ENCODE results near the gene FIGNL2. TPM values are rescaled to one million over a fixed set of nuclear protein-coding genes. Genes with fewer than 3 reads are reported as not detected.

The FIGNL2 gene
- total RNA-seq, 4 donors from 2014 or later: 0.17 to 0.49 (median 0.29) TPM; not detected in 1

DNA sequence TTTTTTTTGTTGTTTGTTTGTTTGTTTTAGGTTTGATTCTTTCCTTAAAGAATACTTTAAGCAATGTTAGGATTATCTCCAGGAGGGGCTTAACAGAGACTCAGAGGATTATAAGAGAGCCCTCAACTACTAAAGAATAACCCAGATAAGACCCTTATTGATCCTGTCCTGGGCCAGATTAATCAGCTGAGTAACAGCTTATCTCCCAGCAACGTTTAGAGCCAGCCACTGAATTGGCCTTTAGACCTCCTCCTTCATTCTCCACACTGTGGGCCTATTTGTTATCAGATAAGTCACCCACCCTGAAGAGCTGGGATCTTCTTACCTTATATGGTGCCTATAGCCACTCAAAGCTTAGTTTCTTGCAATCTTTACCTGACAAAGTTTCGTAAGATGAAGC, 71.1 kb downstream of the FIGNL2 start:
- TF ChIP-seq POLR2A (IDR thresholded peaks at IDR 0.05): no peak
- TF ChIP-seq, protein P1, sequence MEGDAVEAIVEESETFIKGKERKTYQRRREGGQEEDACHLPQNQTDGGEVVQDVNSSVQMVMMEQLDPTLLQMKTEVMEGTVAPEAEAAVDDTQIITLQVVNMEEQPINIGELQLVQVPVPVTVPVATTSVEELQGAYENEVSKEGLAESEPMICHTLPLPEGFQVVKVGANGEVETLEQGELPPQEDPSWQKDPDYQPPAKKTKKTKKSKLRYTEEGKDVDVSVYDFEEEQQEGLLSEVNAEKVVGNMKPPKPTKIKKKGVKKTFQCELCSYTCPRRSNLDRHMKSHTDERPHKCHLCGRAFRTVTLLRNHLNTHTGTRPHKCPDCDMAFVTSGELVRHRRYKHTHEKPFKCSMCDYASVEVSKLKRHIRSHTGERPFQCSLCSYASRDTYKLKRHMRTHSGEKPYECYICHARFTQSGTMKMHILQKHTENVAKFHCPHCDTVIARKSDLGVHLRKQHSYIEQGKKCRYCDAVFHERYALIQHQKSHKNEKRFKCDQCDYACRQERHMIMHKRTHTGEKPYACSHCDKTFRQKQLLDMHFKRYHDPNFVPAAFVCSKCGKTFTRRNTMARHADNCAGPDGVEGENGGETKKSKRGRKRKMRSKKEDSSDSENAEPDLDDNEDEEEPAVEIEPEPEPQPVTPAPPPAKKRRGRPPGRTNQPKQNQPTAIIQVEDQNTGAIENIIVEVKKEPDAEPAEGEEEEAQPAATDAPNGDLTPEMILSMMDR (IDR thresholded peaks at IDR 0.05): no peak
- no peak for DNase-seq (ENCODE audit: low spot score in 2 of 2)
- WGBS, 2 donors: 63 to 66% methylated on average over 2 of the region's 2 CpGs
- intact Hi-C loops (cut with DNase I; ENCODE audit: low total_unique reads): no loop called here
- no peak overlapping the region for H3K4me3 ChIP-seq (ENCODE audit: low read depth, poor library complexity, severe bottlenecking)

DNA sequence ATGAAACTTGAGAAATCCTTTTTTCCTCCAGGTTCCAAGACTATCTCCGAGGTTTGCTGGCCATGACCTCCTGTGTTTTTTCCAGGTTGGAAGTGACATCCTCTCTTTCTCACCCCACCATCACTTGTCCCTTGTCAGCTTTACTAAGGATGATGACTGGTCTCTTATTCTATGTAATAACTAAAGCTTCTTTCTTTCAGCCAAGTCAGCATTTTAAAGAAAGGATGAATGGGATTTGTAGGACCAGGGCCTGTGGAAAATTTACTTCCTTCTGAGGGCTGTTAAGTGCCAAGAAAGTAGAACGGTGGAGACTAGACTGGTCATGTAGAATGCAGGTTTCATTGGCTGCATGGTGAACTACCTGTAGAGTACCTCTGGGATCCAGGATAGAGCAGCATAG, 73.6 kb downstream of the FIGNL2 start:
- TF ChIP-seq, protein P1 (IDR thresholded peaks at IDR 0.05): no peak
- no peak for TF ChIP-seq POLR2A (IDR thresholded peaks at IDR 0.05)
- H3K4me3 ChIP-seq (ENCODE audit: low read depth, poor library complexity, severe bottlenecking): no peak overlapping the region
- intact Hi-C loops (cut with DNase I; ENCODE audit: low total_unique reads): no loop called here
- DNase-seq (ENCODE audit: low spot score in 2 of 2): no peak
- WGBS, 2 donors: 57 to 62% methylated on average over 2 of the region's 2 CpGs

DNA sequence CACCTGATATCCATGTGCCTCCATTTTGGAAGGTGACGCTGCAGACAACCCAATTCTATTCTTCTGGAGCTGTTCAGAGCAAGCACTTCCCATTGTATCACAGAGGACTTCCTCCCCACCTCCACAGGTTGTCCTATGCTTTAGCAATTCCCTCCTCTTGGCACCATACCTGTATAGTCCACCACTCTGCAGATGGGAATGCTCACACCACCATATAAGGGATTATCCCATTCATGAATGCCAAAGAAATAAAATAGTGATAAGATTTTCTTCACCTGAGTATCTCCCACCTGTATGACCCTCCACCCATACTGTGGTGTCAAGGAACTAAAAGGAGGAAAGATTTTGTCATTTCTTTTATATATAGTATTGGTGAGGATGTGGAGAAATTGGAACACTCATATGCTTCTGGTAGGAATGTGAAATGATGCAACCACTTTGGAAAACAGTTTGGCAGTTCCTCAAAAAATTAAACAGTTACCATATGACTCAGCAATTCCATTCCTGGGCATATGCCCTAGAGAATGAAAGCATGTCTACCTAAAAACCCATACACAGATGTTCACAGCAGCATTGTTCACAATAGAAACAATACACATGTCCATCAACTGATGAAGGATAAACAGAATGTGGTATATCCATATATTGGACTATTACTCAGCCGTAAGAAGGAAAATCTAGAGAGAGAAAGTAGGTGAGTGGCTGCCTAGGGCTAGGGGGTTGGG, 75.2 kb downstream of the FIGNL2 start:
- TF ChIP-seq, protein P1 (IDR thresholded peaks at IDR 0.05): no peak
- no peak overlapping the region for H3K4me3 ChIP-seq (ENCODE audit: low read depth, poor library complexity, severe bottlenecking)
- 96% methylated on average over 2 of the region's 2 CpGs for WGBS, 2 donors
- intact Hi-C loops (cut with DNase I; ENCODE audit: low total_unique reads): no loop called here
- no peak for DNase-seq (ENCODE audit: low spot score in 2 of 2)

DNA sequence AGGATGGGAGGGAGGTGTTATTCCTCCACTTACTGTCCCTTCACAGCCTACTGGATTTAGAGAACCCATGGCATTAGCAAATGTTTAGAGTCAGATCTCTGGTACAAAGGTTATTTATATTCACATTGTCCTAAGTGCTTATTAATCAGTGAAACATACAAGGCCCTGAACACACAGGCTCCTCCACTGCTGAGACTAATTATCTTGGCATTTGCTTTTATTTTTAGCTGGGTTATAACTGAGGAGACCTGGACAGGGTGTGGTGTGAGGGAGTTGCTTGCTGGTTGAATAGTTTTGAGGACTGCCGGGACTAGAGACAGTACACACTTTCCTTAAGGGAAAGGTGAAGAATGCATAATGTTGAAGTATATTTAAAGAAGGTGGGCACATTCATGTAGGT, 77.5 kb downstream of the FIGNL2 start:
- H3K4me3 ChIP-seq (ENCODE audit: low read depth, poor library complexity, severe bottlenecking): no peak overlapping the region
- no peak for DNase-seq (ENCODE audit: low spot score in 2 of 2)
- TF ChIP-seq, protein P1 (IDR thresholded peaks at IDR 0.05): no peak
- no peak for TF ChIP-seq POLR2A (IDR thresholded peaks at IDR 0.05)
- intact Hi-C loops (cut with DNase I; ENCODE audit: low total_unique reads): no loop called here
- 54 to 59% methylated on average over 1 of the region's 1 CpG for WGBS, 2 donors

Other genes starting within 250 kb of the FIGNL2 start
- not detected for gene ANKRD33, start 39.4 kb upstream of the FIGNL2 start, total RNA-seq
- gene ACVRL1, start 58.8 kb upstream of the FIGNL2 start, total RNA-seq: 10 to 100 TPM; 12.9 to 99.8 (median 39.9) TPM
- 10 to 100 TPM; 67.4 to 87.0 (median 80.5) TPM for gene ACVR1B, start 103.0 kb upstream of the FIGNL2 start, total RNA-seq
- gene TAMALIN, start 158.2 kb upstream of the FIGNL2 start, total RNA-seq: 10 to 100 TPM; 14.6 to 34.2 (median 25.9) TPM
- gene NR4A1, start 202.7 kb upstream of the FIGNL2 start, total RNA-seq: 100 to 1,000 TPM in 2 of 4 donors, 10 to 100 TPM in 2; 28.7 to 121 (median 105) TPM
- gene ATG101, start 221.3 kb upstream of the FIGNL2 start, total RNA-seq: 10 to 100 TPM; 42.6 to 71.6 (median 55.2) TPM
- under 1 TPM in 1 of 4 donors, not detected in 3; 0.71 TPM for gene SMIM41, start 231.0 kb upstream of the FIGNL2 start, total RNA-seq

Measured in lower leg skin (tissue), 4 donors.